ENCODE data around the gene NPPA. TPM values are rescaled to one million over a fixed set of nuclear protein-coding genes. Genes with fewer than 3 reads are reported as not detected.

NPPA gene
- total RNA-seq, 1 experiment from 2014 or later, result not detected

DNA sequence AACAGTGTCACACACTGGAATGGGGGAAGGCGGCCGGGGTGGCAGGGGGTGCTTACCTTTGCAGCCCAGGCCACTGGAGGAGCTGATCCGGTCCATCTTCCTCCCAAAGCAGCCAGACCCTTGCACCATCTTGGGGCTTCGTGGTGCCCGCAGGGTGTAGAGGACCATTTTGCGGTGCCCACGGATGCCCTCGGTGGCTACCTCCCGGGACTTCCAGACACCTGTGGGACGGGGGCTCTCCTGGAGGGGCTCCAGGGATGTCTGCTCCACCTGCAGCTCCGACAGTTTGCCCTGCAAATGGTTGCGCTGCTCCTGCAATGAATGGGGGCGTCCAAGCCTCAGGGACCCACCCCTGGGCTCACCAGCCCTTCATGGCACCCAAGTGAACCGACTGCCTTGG is 10.6 kb upstream of the NPPA start:
- Histone ChIP-seq H3K9me3 (ENCODE audit: low read length) (no peaks in the 10 kb centered on the region), H2AFZ (ENCODE audit: low read length) (no peak overlapping the region), H3F3A (ENCODE audit: low read length, unreplicated experiment) (no peaks in the 10 kb centered on the region), H3K9me2 (replicated peaks; ENCODE audit: low read length) (no peaks in the 10 kb centered on the region), H3K4me2 (ENCODE audit: low read length) (no peak overlapping the region), H3K27me3 (ENCODE audit: low read length) (peaks cover 40% of the 10 kb centered on the region), H3K4me3 (ENCODE audit: low read length) (no peak overlapping the region), H3K79me2 (ENCODE audit: low read length) (no peaks in the 10 kb centered on the region), H3K36me3 (ENCODE audit: low read depth, low read length) (no peaks in the 10 kb centered on the region), H3K4me1 (ENCODE audit: insufficient read depth, low read length) (no peaks in the 10 kb centered on the region; the same call in 1 of the 2 replicates), H3K27ac (ENCODE audit: low read length) (no peak overlapping the region), H3K9ac (ENCODE audit: low read length) (no peak overlapping the region), H4K20me1 (ENCODE audit: low read length) (no peaks in the 10 kb centered on the region)
- BruUV-seq (replicated peaks), result no TSS peak
- DNase-seq, result no peak
- no peak for ATAC-seq
- no peak for TF ChIP-seq EZH2phosphoT487 (IDR thresholded peaks at IDR 0.05; ENCODE audit: borderline replicate concordance, low read length)
- TF ChIP-seq EZH2 (IDR thresholded peaks at IDR 0.05; ENCODE audit: low read length, unreplicated experiment), result no peak
- TF ChIP-seq, protein P1, sequence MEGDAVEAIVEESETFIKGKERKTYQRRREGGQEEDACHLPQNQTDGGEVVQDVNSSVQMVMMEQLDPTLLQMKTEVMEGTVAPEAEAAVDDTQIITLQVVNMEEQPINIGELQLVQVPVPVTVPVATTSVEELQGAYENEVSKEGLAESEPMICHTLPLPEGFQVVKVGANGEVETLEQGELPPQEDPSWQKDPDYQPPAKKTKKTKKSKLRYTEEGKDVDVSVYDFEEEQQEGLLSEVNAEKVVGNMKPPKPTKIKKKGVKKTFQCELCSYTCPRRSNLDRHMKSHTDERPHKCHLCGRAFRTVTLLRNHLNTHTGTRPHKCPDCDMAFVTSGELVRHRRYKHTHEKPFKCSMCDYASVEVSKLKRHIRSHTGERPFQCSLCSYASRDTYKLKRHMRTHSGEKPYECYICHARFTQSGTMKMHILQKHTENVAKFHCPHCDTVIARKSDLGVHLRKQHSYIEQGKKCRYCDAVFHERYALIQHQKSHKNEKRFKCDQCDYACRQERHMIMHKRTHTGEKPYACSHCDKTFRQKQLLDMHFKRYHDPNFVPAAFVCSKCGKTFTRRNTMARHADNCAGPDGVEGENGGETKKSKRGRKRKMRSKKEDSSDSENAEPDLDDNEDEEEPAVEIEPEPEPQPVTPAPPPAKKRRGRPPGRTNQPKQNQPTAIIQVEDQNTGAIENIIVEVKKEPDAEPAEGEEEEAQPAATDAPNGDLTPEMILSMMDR (conservative IDR thresholded peaks at IDR 0.05; ENCODE audit: low read depth, low read length), result no peak
- intact Hi-C loops (cut with micrococcal nuclease), result no loop called here
- CTCF ChIA-PET, result no interaction called here
- POLR2A ChIA-PET (ENCODE audit: unreplicated experiment), result no interaction called here

DNA sequence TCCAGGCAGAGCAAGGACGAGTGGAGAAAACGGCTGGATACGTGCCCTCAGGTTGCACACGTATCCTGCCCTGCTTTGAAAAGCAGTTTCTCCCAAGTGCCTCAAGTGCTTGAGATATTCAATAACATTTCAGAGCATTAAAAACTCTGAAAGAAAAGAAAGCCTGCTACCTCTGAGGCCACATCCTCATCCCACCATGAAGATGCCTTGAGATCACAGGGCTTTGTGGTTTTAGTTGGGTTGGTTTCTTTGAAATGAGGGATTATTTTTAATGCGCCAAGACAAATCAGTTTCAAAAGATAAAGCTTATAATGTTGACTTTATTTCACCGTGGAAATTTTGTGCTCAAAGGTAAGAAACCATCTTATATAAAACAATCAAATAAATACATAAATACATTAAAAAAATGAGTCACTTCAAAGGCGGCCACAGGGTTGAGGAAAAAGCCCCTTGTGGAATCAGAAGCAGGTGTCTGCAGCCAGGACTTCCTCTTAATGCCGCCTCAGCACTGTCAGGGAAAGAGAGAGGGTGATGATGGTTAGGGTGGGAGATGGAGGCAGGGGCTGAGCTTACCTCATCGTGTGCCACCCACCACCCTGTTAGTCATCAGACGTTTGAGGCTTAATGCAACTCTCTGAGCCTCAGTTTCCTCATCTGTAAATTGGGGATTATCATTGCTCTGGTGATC is 9.7 kb upstream of the NPPA start:
- BruUV-seq (replicated peaks), result no TSS peak
- ATAC-seq, result no peak
- CTCF ChIA-PET, result no interaction called here
- H4K20me1 ChIP-seq (ENCODE audit: low read length), result no peaks in the 10 kb centered on the region
- intact Hi-C loops (cut with micrococcal nuclease), result no loop called here
- no peaks in the 10 kb centered on the region for H3K36me3 ChIP-seq (ENCODE audit: low read depth, low read length)
- no peak overlapping the region for H2AFZ ChIP-seq (ENCODE audit: low read length)
- no peaks in the 10 kb centered on the region for H3K9me2 ChIP-seq (replicated peaks; ENCODE audit: low read length)
- H3K9ac ChIP-seq (ENCODE audit: low read length), result no peak overlapping the region
- no peaks in the 10 kb centered on the region for H3K4me1 ChIP-seq (ENCODE audit: insufficient read depth, low read length)
- no peaks in the 10 kb centered on the region for H3K9me3 ChIP-seq (ENCODE audit: low read length)
- no peak overlapping the region for H3K27ac ChIP-seq (ENCODE audit: low read length)
- TF ChIP-seq, protein P1 (conservative IDR thresholded peaks at IDR 0.05; ENCODE audit: low read depth, low read length), result no peak
- no peak for TF ChIP-seq EZH2phosphoT487 (IDR thresholded peaks at IDR 0.05; ENCODE audit: borderline replicate concordance, low read length)
- TF ChIP-seq EZH2 (IDR thresholded peaks at IDR 0.05; ENCODE audit: low read length, unreplicated experiment), result no peak
- no peak overlapping the region for H3K4me3 ChIP-seq (ENCODE audit: low read length)
- POLR2A ChIA-PET (ENCODE audit: unreplicated experiment), result no interaction called here
- H3K79me2 ChIP-seq (ENCODE audit: low read length), result no peaks in the 10 kb centered on the region
- DNase-seq, result no peak
- peaks cover 40% of the 10 kb centered on the region for H3K27me3 ChIP-seq (ENCODE audit: low read length)
- no peak overlapping the region for H3K4me2 ChIP-seq (ENCODE audit: low read length)
- no peaks in the 10 kb centered on the region for H3F3A ChIP-seq (ENCODE audit: low read length, unreplicated experiment)

DNA sequence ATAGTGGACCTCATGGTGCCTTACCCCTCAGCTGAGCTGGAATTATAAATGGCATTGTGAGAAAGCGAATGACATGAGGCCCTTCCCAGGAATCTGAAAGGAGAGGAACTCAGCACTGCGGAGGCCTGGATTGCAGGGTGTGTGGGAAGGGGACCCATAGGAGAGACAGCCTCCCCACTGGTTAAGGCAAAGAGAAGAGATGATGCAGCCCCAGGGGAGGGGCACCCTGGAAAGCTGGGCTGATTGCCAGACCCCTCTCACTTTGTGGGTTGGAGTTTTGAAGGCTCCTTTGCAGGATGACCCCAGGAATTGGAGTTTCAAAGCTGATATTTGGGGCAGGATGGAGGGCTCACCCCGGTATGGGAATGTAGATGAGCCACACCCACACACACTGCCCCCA is 9.1 kb upstream of the NPPA start:
- no peaks in the 10 kb centered on the region for H3K36me3 ChIP-seq (ENCODE audit: low read depth, low read length)
- POLR2A ChIA-PET (ENCODE audit: unreplicated experiment), result no interaction called here
- no peaks in the 10 kb centered on the region for H3F3A ChIP-seq (ENCODE audit: low read length, unreplicated experiment)
- no peak overlapping the region for H3K27ac ChIP-seq (ENCODE audit: low read length)
- no peaks in the 10 kb centered on the region for H3K9me3 ChIP-seq (ENCODE audit: low read length)
- TF ChIP-seq, protein P1 (conservative IDR thresholded peaks at IDR 0.05; ENCODE audit: low read depth, low read length), result no peak
- no peak for TF ChIP-seq EZH2phosphoT487 (IDR thresholded peaks at IDR 0.05; ENCODE audit: borderline replicate concordance, low read length)
- TF ChIP-seq EZH2 (IDR thresholded peaks at IDR 0.05; ENCODE audit: low read length, unreplicated experiment), result no peak
- H3K9me2 ChIP-seq (replicated peaks; ENCODE audit: low read length), result no peaks in the 10 kb centered on the region
- H3K4me1 ChIP-seq (ENCODE audit: insufficient read depth, low read length), result no peaks in the 10 kb centered on the region
- BruUV-seq (replicated peaks), result no TSS peak
- ATAC-seq, result no peak
- no peak overlapping the region for H3K4me3 ChIP-seq (ENCODE audit: low read length)
- no peak for DNase-seq
- CTCF ChIA-PET, result no interaction called here
- peaks cover 38% of the 10 kb centered on the region for H3K27me3 ChIP-seq (ENCODE audit: low read length)
- H2AFZ ChIP-seq (ENCODE audit: low read length), result no peak overlapping the region
- no peak overlapping the region for H3K9ac ChIP-seq (ENCODE audit: low read length)
- H4K20me1 ChIP-seq (ENCODE audit: low read length), result no peaks in the 10 kb centered on the region
- no peak overlapping the region for H3K4me2 ChIP-seq (ENCODE audit: low read length)
- no peaks in the 10 kb centered on the region for H3K79me2 ChIP-seq (ENCODE audit: low read length)
- intact Hi-C loops (cut with micrococcal nuclease), result no loop called here
